Nephron (organoid): Measurements from ENCODE around the gene TMEM242.

Experiments used
- H3K27ac Mint-ChIP-seq, 3 experiments: 2 replicates each; pipeline ENCODE4 v1.8.0; 2020; ENCODE audit warnings: mixed read lengths in 3 of 3, mild to moderate bottlenecking in 2 of 3, moderate library complexity in 1 of 3
- H3K27me3 Mint-ChIP-seq: 2 replicates; pipeline ENCODE4 v1.8.0; 2021; ENCODE audit warnings: low read depth, mild to moderate bottlenecking, moderate library complexity, mixed read lengths
- H3K36me3 Mint-ChIP-seq: 2 replicates; pipeline ENCODE4 v1.8.0; 2020; ENCODE audit warnings: low read depth, mixed read lengths
- H3K4me1 Mint-ChIP-seq: 2 replicates; pipeline ENCODE4 v1.8.0; 2020; ENCODE audit warnings: mixed read lengths
- H3K4me3 Mint-ChIP-seq, 3 experiments: 2 replicates each; pipeline ENCODE4 v1.8.0; 2020; ENCODE audit warnings: mild to moderate bottlenecking in 3 of 3, mixed read lengths in 3 of 3, moderate library complexity in 2 of 3
- H3K9me3 Mint-ChIP-seq: 2 replicates; pipeline ENCODE4 v1.8.0; 2020; ENCODE audit warnings: mixed read lengths
- CTCF ChIP-seq, 3 experiments: fragments of 200-600 bp; sonication (generic); IDR thresholded peaks; one replicate each; pipeline ENCODE4 v1.5.0; 2021; ENCODE audit warnings: antibody characterized with exemption in 3 of 3; ENCODE audit not compliant: unreplicated experiment in 3 of 3

The TMEM242 gene

GRCh38 chr6:157244175-157244574 lies 79.1 kb downstream of the TMEM242 start:
- Mint-ChIP-seq H3K36me3 (peaks cover 3% of the 10 kb centered on the region), H3K27me3 (peaks cover 30% of the 10 kb centered on the region), H3K4me3 (peak overlapping the region in 1 of 3 experiments; percentile 5), H3K27ac (peak overlapping the region; percentile 37 to 90 (median 85)), H3K4me1 (peaks cover 49% of the 10 kb centered on the region), H3K9me3 (peaks cover 7% of the 10 kb centered on the region)
- no peak for TF ChIP-seq CTCF (IDR thresholded peaks at IDR 0.05; ENCODE audit: unreplicated experiment in 3 of 3)

- Mint-ChIP-seq H3K9me3 (peaks cover 11% of the 10 kb centered on the region), H3K36me3 (peaks cover 3% of the 10 kb centered on the region), H3K4me1 (peaks cover 52% of the 10 kb centered on the region), H3K27ac (no peak overlapping the region), H3K27me3 (peaks cover 43% of the 10 kb centered on the region), H3K4me3 (no peak overlapping the region)
- no peak for TF ChIP-seq CTCF (IDR thresholded peaks at IDR 0.05; ENCODE audit: unreplicated experiment in 3 of 3)
Observed at GRCh38 chr6:157242791-157243190, 80.5 kb downstream of the TMEM242 start.

- peaks cover 6% of the 10 kb centered on the region for H3K9me3 Mint-ChIP-seq
- peak overlapping the region in 1 of 3 experiments; percentile 77 for H3K27ac Mint-ChIP-seq
- peaks cover 50% of the 10 kb centered on the region for H3K27me3 Mint-ChIP-seq
- H3K4me1 Mint-ChIP-seq: peaks cover 54% of the 10 kb centered on the region
- TF ChIP-seq CTCF (IDR thresholded peaks at IDR 0.05; ENCODE audit: unreplicated experiment in 3 of 3): no peak
- H3K36me3 Mint-ChIP-seq: no peaks in the 10 kb centered on the region
- no peak overlapping the region for H3K4me3 Mint-ChIP-seq
Observed at GRCh38 chr6:157240960-157241311, 82.4 kb downstream of the TMEM242 start.

- Mint-ChIP-seq H3K4me1 (peaks cover 53% of the 10 kb centered on the region), H3K27me3 (peaks cover 56% of the 10 kb centered on the region), H3K27ac (peak overlapping the region in 2 of 3 experiments; percentile 56 to 77), H3K36me3 (no peaks in the 10 kb centered on the region), H3K4me3 (peak overlapping the region; percentile 53 to 58 (median 54)), H3K9me3 (peaks cover 6% of the 10 kb centered on the region)
- TF ChIP-seq CTCF (IDR thresholded peaks at IDR 0.05; ENCODE audit: unreplicated experiment in 3 of 3): no peak
Observed at GRCh38 chr6:157240059-157240959, 83.0 kb downstream of the TMEM242 start.

- H3K36me3 Mint-ChIP-seq: no peaks in the 10 kb centered on the region
- peak overlapping the region in 2 of 3 experiments; percentile 41 to 77 for H3K27ac Mint-ChIP-seq
- peaks cover 63% of the 10 kb centered on the region for H3K27me3 Mint-ChIP-seq
- no peak for TF ChIP-seq CTCF (IDR thresholded peaks at IDR 0.05; ENCODE audit: unreplicated experiment in 3 of 3)
- peaks cover 50% of the 10 kb centered on the region for H3K4me1 Mint-ChIP-seq
- H3K9me3 Mint-ChIP-seq: peaks cover 6% of the 10 kb centered on the region
- H3K4me3 Mint-ChIP-seq: peak overlapping the region; percentile 26 to 58 (median 39)
Observed at GRCh38 chr6:157239671-157240058, 83.7 kb downstream of the TMEM242 start.
